Panc1 (cell line): ENCODE data around the gene TMEM61. TPM values are rescaled to one million over a fixed set of nuclear protein-coding genes. Genes with fewer than 3 reads are reported as not detected.

Source experiments
- ATAC-seq: fragments of 200-7000 bp; cut with Tn5 transposase; 2 replicates; pipeline ENCODE4 v1.9.1; 2020; ENCODE audit warnings: mild to moderate bottlenecking, moderate library complexity
- BruUV-seq: library from RNA; stranded (reverse); fragments of 400-500 nt; replicated peaks from 2 replicates; lab custom pipeline; 2021; lab: Mats Ljungman, UMichigan
- CTCF ChIA-PET: fragments of 300-600 bp; sonication (Branson Sonifier 250); formaldehyde crosslinking; loops from one replicate; lab custom pipeline; 2022; ENCODE audit warnings: antibody characterized with exemption; lab: Charles Lee
- POLR2A ChIA-PET: fragments of 300-600 bp; sonication (Branson Sonifier 250); formaldehyde crosslinking; loops from one replicate; lab custom pipeline; 2022; ENCODE audit warnings: antibody characterized with exemption; lab: Charles Lee
- DNase-seq: peaks from one replicate; pipeline ENCODE4 v3.0.0-alpha.2; 2010; ENCODE audit warnings: low read depth, low spot score
- H3K27ac ChIP-seq: 2 replicates; pipeline ENCODE4 v1.5.1; 2011; ENCODE audit warnings: mild to moderate bottlenecking, low read length, inconsistent platforms
- H3K27me3 ChIP-seq: fragments of 200-500 bp; sonication (Bioruptor generic); 2 replicates; pipeline ENCODE4 v1.6.0; 2014; ENCODE audit warnings: low read length, inconsistent platforms; ENCODE audit not compliant: control insufficient read depth, insufficient read depth
- H3K36me3 ChIP-seq: fragments of 200-500 bp; sonication (Bioruptor generic); 2 replicates; pipeline ENCODE4 v1.5.1; 2014; ENCODE audit warnings: inconsistent platforms, mild to moderate bottlenecking, low read length, moderate library complexity; ENCODE audit not compliant: control insufficient read depth, insufficient read depth
- H3K4me1 ChIP-seq: 2 replicates; pipeline ENCODE4 v1.5.1; 2011; ENCODE audit warnings: inconsistent platforms, mild to moderate bottlenecking, low read length, moderate library complexity; ENCODE audit not compliant: control insufficient read depth, insufficient read depth
- H3K4me3 ChIP-seq, 2 experiments: 2 replicates each; pipeline ENCODE4 v1.5.1; 2011 to 2012; ENCODE audit warnings: low read depth in 2 of 2, low read length in 2 of 2, mild to moderate bottlenecking in 2 of 2, inconsistent platforms in 1 of 2, moderate library complexity in 1 of 2
- H3K9me3 ChIP-seq: fragments of 200-500 bp; sonication (Bioruptor generic); 2 replicates; pipeline ENCODE4 v1.5.1; 2014; ENCODE audit warnings: low read depth, mild to moderate bottlenecking, inconsistent platforms, low read length, moderate library complexity; ENCODE audit not compliant: control insufficient read depth, insufficient read depth
- CTCF ChIP-seq: fragments of 450-650 bp; IDR thresholded peaks from 2 replicates; pipeline ENCODE4 v1.5.1; 2017; ENCODE audit warnings: mild to moderate bottlenecking
- POLR2AphosphoS5 ChIP-seq: IDR thresholded peaks from 2 replicates; pipeline ENCODE4 v1.6.1; 2012; ENCODE audit warnings: mild to moderate bottlenecking, low read depth, low read length, moderate library complexity
- SIN3A ChIP-seq: IDR thresholded peaks from 2 replicates; pipeline ENCODE4 v1.6.1; 2012; ENCODE audit warnings: low read depth, mild to moderate bottlenecking, low read length, moderate library complexity, borderline replicate concordance; ENCODE audit not compliant: insufficient read depth
- TCF7L2 ChIP-seq: IDR thresholded peaks from 2 replicates; pipeline ENCODE4 v1.6.1; 2011; ENCODE audit warnings: mild to moderate bottlenecking, low read depth, low read length, inconsistent platforms
- in situ Hi-C: cut with HindIII; loops from 2 replicates; pipeline ENCODE4 v1.10.0; 2016; ENCODE audit warnings: low sequenced_read_pairs, low pct_unique_long_range_greater_than_20kb
- intact Hi-C: fragments of 100-400 bp; cut with micrococcal nuclease; formaldehyde crosslinking; loops from one replicate; pipeline ENCODE4 v1.10.0; 2022; ENCODE audit not compliant: unreplicated experiment
- total RNA-seq: library from RNA; stranded (reverse); gene quantifications from one replicate; pipeline ENCODE4 v1.2.1, GENCODE V29; 2021; ENCODE audit not compliant: unreplicated experiment
- TF ChIP-seq, protein P1 (sequence below), 2 experiments: IDR thresholded peaks; 2 replicates each; pipeline ENCODE4 v1.6.1; 2011 to 2012; ENCODE audit warnings: low read depth in 2 of 2, control low read depth in 1 of 2, low read length in 1 of 2, mild to moderate bottlenecking in 1 of 2, moderate library complexity in 1 of 2; ENCODE audit not compliant: insufficient read depth in 1 of 2

The TMEM61 gene
- total RNA-seq, 1 experiment from 2014 or later, result not detected

DNA sequence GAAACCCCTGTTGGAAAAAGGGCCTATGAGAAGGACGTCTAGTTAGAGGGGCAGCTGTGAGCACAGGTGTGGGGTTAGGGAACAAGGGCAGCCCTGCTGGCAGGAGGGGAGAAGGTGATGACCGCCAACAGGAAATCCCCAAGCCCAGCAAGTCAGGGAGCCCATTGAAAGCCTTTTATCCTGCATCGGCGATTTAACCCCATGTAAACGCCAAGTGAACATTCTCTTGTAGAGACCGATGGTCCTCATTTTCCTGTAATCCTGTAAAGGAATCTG lies 17.2 kb downstream of the TMEM61 start:
- ATAC-seq, result no peak
- BruUV-seq, result no TSS peak

DNA sequence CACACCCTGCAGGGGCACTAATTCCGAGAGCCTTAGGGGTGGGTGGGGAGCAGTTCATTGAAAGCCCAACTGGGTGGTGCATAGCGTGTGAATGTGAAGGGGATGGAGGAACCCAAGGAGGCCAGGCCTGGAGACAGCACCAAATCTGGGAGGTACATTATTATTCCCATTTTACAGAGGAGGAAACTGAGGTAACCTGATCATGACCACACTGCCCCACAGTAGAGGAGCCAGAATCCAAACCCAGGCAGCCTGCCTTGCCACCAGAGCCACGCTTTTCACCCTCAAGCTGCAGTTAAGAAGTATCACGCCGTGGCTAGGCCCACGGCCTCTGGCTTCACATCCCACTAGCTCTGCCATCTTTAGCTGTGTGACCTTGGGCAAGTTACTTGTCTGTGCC lies 17.7 kb downstream of the TMEM61 start:
- ChIA-PET CTCF (interaction anchor here (1.4 kb wide), 1 partner anchor 52 kb away, joined by 3 read pairs; no protein-coding TSS in a partner anchor), POLR2A (no interaction called here)
- intact Hi-C loops, result no loop called here

More for the DNA sequence above, 17.2 kb downstream of the TMEM61 start:
- CTCF ChIA-PET, result interaction anchor here (1.6 to 2.8 kb wide), 2 partner anchors 24 to 52 kb away, joined by 9 to 19 read pairs; no protein-coding TSS in a partner anchor
- TF ChIP-seq TCF7L2 (no peak), CTCF (no peak), POLR2AphosphoS5 (no peak), SIN3A (no peak)
- TF ChIP-seq, protein P1, sequence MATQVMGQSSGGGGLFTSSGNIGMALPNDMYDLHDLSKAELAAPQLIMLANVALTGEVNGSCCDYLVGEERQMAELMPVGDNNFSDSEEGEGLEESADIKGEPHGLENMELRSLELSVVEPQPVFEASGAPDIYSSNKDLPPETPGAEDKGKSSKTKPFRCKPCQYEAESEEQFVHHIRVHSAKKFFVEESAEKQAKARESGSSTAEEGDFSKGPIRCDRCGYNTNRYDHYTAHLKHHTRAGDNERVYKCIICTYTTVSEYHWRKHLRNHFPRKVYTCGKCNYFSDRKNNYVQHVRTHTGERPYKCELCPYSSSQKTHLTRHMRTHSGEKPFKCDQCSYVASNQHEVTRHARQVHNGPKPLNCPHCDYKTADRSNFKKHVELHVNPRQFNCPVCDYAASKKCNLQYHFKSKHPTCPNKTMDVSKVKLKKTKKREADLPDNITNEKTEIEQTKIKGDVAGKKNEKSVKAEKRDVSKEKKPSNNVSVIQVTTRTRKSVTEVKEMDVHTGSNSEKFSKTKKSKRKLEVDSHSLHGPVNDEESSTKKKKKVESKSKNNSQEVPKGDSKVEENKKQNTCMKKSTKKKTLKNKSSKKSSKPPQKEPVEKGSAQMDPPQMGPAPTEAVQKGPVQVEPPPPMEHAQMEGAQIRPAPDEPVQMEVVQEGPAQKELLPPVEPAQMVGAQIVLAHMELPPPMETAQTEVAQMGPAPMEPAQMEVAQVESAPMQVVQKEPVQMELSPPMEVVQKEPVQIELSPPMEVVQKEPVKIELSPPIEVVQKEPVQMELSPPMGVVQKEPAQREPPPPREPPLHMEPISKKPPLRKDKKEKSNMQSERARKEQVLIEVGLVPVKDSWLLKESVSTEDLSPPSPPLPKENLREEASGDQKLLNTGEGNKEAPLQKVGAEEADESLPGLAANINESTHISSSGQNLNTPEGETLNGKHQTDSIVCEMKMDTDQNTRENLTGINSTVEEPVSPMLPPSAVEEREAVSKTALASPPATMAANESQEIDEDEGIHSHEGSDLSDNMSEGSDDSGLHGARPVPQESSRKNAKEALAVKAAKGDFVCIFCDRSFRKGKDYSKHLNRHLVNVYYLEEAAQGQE (IDR thresholded peaks at IDR 0.05; ENCODE audit: insufficient read depth in 1 of 2, low read depth in 2 of 2, low read length in 1 of 2), result no peak
- intact Hi-C loops, result no loop called here
- Histone ChIP-seq H3K4me1 (no peaks in the 10 kb centered on the region), H3K9me3 (no peaks in the 10 kb centered on the region), H3K36me3 (no peaks in the 10 kb centered on the region), H3K27me3 (no peaks in the 10 kb centered on the region), H3K4me3 (no peak overlapping the region), H3K27ac (no peak overlapping the region)
- POLR2A ChIA-PET, result no interaction called here
- in situ Hi-C loops, result no loop called here
- no peak for DNase-seq

More for the DNA sequence above, 17.7 kb downstream of the TMEM61 start:
- ATAC-seq, result no peak
- H3K36me3 ChIP-seq, result no peaks in the 10 kb centered on the region
- no peak overlapping the region for H3K4me3 ChIP-seq
- BruUV-seq, result no TSS peak
- H3K9me3 ChIP-seq, result no peaks in the 10 kb centered on the region
- no peak for DNase-seq
- H3K27me3 ChIP-seq, result no peaks in the 10 kb centered on the region
- H3K27ac ChIP-seq, result no peak overlapping the region
- in situ Hi-C loops, result no loop called here
- H3K4me1 ChIP-seq, result no peaks in the 10 kb centered on the region
- TF ChIP-seq SIN3A, result no peak
- TF ChIP-seq, protein P1 (IDR thresholded peaks at IDR 0.05; ENCODE audit: insufficient read depth in 1 of 2, low read depth in 2 of 2, low read length in 1 of 2), result no peak
- TF ChIP-seq TCF7L2, result no peak
- no peak for TF ChIP-seq CTCF
- TF ChIP-seq POLR2AphosphoS5, result no peak
